GM19025 (cell line): ENCODE measurements around the gene NTS.

ENCODE experiments used
- ATAC-seq: cut with Tn5 transposase; IDR thresholded peaks from one replicate; pipeline ENCODE4 v1.9.1; 2021; ENCODE audit warnings: mild to moderate bottlenecking, low read depth, moderate library complexity; ENCODE audit not compliant: unreplicated experiment

The NTS gene

GRCh38 chr12:85920324-85920947, 46.3 kb downstream of the NTS start:
- no peak for ATAC-seq

- no peak for ATAC-seq
Observed at GRCh38 chr12:85923767-85924331, 49.8 kb downstream of the NTS start.

- no peak for ATAC-seq
Observed at GRCh38 chr12:85927166-85927565, 53.1 kb downstream of the NTS start.
